Measurements from ENCODE around the gene PALM3. TPM values are rescaled to one million over a fixed set of nuclear protein-coding genes. Genes with fewer than 3 reads are reported as not detected.

Gene PALM3
- total and polyA plus RNA-seq, 10 of the 15 experiments (the other 5 are each of a cell fraction or from before 2014, with no cell fraction given) = 0.07 TPM; not detected in 9

GRCh38 chr19:14091081-14091812 lies 29.4 kb upstream of the PALM3 start (continued):
- TF ChIP-seq, protein P1, sequence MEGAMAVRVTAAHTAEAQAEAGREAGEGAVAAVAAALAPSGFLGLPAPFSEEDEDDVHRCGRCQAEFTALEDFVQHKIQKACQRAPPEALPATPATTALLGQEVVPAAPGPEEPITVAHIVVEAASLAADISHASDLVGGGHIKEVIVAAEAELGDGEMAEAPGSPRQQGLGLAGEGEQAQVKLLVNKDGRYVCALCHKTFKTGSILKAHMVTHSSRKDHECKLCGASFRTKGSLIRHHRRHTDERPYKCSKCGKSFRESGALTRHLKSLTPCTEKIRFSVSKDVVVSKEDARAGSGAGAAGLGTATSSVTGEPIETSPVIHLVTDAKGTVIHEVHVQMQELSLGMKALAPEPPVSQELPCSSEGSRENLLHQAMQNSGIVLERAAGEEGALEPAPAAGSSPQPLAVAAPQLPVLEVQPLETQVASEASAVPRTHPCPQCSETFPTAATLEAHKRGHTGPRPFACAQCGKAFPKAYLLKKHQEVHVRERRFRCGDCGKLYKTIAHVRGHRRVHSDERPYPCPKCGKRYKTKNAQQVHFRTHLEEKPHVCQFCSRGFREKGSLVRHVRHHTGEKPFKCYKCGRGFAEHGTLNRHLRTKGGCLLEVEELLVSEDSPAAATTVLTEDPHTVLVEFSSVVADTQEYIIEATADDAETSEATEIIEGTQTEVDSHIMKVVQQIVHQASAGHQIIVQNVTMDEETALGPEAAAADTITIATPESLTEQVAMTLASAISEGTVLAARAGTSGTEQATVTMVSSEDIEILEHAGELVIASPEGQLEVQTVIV (IDR thresholded peaks at IDR 0.05; ENCODE audit: borderline replicate concordance, partially characterized antibody) = no peak
- TF ChIP-seq SREBF2 (IDR thresholded peaks at IDR 0.05; ENCODE audit: low read length) (no peak), KLF5 (IDR thresholded peaks at IDR 0.05; ENCODE audit: partially characterized antibody) (peak; percentile 57), YBX1 (IDR thresholded peaks at IDR 0.05) (no peak), JUNB (IDR thresholded peaks at IDR 0.05) (peak; percentile 13; the same call in 1 of the 2 replicates), SUPT20H (IDR thresholded peaks at IDR 0.05; ENCODE audit: borderline replicate concordance, control insufficient read depth, low read depth, low read length) (no peak), FOXM1 (IDR thresholded peaks at IDR 0.05; ENCODE audit: low read depth, low read length) (peak; percentile 56; the same call in 1 of the 2 replicates), PBX3 (IDR thresholded peaks at IDR 0.05; ENCODE audit: insufficient replicate concordance, low read depth, low read length) (no peak), ZNF384 (IDR thresholded peaks at IDR 0.05; ENCODE audit: borderline replicate concordance, low read depth, low read length) (peak; percentile 99), ETV6 (conservative IDR thresholded peaks at IDR 0.05 in 1 of 2, IDR thresholded peaks at IDR 0.05 in 1 of 2; ENCODE audit: borderline replicate concordance in 1 of 2, low read depth in 1 of 2) (no peak; a peak in 1 of 4 replicates), TCF3 (IDR thresholded peaks at IDR 0.05; ENCODE audit: borderline replicate concordance, insufficient read depth, low read depth, low read length) (no peak), WRNIP1 (IDR thresholded peaks at IDR 0.05; ENCODE audit: borderline replicate concordance, low read depth, low read length) (no peak), CEBPZ (IDR thresholded peaks at IDR 0.05; ENCODE audit: low read depth, low read length) (no peak)
- TF ChIP-seq, protein P2, sequence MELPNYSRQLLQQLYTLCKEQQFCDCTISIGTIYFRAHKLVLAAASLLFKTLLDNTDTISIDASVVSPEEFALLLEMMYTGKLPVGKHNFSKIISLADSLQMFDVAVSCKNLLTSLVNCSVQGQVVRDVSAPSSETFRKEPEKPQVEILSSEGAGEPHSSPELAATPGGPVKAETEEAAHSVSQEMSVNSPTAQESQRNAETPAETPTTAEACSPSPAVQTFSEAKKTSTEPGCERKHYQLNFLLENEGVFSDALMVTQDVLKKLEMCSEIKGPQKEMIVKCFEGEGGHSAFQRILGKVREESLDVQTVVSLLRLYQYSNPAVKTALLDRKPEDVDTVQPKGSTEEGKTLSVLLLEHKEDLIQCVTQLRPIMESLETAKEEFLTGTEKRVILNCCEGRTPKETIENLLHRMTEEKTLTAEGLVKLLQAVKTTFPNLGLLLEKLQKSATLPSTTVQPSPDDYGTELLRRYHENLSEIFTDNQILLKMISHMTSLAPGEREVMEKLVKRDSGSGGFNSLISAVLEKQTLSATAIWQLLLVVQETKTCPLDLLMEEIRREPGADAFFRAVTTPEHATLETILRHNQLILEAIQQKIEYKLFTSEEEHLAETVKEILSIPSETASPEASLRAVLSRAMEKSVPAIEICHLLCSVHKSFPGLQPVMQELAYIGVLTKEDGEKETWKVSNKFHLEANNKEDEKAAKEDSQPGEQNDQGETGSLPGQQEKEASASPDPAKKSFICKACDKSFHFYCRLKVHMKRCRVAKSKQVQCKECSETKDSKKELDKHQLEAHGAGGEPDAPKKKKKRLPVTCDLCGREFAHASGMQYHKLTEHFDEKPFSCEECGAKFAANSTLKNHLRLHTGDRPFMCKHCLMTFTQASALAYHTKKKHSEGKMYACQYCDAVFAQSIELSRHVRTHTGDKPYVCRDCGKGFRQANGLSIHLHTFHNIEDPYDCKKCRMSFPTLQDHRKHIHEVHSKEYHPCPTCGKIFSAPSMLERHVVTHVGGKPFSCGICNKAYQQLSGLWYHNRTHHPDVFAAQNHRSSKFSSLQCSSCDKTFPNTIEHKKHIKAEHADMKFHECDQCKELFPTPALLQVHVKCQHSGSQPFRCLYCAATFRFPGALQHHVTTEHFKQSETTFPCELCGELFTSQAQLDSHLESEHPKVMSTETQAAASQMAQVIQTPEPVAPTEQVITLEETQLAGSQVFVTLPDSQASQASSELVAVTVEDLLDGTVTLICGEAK (IDR thresholded peaks at IDR 0.05; ENCODE audit: borderline replicate concordance) = peak; percentile 100
- TF ChIP-seq, protein P3, sequence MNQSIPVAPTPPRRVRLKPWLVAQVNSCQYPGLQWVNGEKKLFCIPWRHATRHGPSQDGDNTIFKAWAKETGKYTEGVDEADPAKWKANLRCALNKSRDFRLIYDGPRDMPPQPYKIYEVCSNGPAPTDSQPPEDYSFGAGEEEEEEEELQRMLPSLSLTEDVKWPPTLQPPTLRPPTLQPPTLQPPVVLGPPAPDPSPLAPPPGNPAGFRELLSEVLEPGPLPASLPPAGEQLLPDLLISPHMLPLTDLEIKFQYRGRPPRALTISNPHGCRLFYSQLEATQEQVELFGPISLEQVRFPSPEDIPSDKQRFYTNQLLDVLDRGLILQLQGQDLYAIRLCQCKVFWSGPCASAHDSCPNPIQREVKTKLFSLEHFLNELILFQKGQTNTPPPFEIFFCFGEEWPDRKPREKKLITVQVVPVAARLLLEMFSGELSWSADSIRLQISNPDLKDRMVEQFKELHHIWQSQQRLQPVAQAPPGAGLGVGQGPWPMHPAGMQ (IDR thresholded peaks at IDR 0.05; ENCODE audit: borderline replicate concordance) = no peak

Data from GM12878 (cell line).